Epithelial cell of alveolus of lung (primary cell): ENCODE data around the gene LPAR4. TPM values are rescaled to one million over a fixed set of nuclear protein-coding genes. Genes with fewer than 3 reads are reported as not detected.

ENCODE experiments used
- total RNA-seq: library from RNA; depleted of rRNA; stranded (reverse); fragments of >200 nt; gene quantifications from 2 replicates; pipeline ENCODE4 v1.2.1, GENCODE V29; 2015

The LPAR4 gene
- total RNA-seq, result under 0.01 TPM in 1 of 2 replicates, not detected in the other

GRCh38 chrX:78747489-78747888 lies at the start of gene LPAR4:
Gene LPAR4, plus strand, starts transcription at chrX:78747720. Its CDS starts 7,150 bp downstream, at chrX:78754870.

Other genes starting within 250 kb of the LPAR4 start
- gene RTL3, start 88.4 kb upstream of the LPAR4 start, total RNA-seq, result not detected in 2 replicates
- gene P2RY10, start 197.7 kb downstream of the LPAR4 start, total RNA-seq, result not detected in 2 replicates